Occipital lobe (tissue), 2 donors: ENCODE data around the gene NUDT16L1. TPM values are rescaled to one million over a fixed set of nuclear protein-coding genes. Genes with fewer than 3 reads are reported as not detected.

Source experiments
- DNase-seq: peaks from one replicate; lab custom pipeline; 2025; lab: John Stamatoyannopoulos, UW
- total RNA-seq: library from RNA; depleted of rRNA; stranded (reverse); fragments of >200 nt; gene quantifications from one replicate; pipeline ENCODE4 v1.2.3, GENCODE V29; 2014

Gene NUDT16L1
- total RNA-seq, 1 donor from 2014 or later = 33.4 TPM

GRCh38 chr16:4682084-4682591 lies 11.2 kb upstream of the NUDT16L1 start:
- no peak for DNase-seq

GRCh38 chr16:4682616-4683254 lies 10.6 kb upstream of the NUDT16L1 start:
- no peak for DNase-seq

- no peak for DNase-seq
These were observed 9.9 kb upstream of the NUDT16L1 start for GRCh38 chr16:4683255-4684057.

DNA sequence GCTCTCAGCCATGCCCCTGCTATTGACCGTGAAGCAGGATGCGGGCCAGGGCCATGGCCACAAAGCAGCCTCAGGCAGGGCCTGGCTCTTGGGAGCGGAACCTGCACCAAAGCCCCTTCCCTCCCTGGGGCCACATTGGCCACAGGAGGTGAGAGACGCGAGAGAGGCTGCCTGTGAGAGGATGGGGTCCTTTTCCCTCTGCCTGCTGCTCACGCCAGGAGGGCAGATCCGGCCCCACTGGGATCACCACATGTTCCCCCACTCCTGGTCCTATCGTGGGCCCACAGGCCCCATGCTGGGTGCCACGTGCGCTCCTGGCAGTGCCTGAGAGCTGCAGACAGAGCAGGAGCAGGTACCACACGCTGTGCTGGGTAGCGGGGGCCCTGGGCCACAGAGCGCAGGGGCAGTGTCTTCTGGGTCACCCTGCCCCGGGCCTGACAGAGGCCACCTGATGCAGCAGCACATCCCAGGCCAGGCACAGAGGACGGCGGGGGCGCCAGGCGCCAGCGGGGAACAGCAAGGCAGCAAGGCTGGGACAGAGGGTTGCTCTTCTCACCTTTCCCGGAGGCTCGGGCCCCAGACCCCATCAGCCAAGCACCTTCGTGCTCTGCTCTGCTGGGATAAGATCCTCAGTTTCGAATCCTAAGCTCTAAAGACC lies 9.2 kb upstream of the NUDT16L1 start:
- no peak for DNase-seq

- DNase-seq = no peak
These were observed 8.6 kb upstream of the NUDT16L1 start for GRCh38 chr16:4684763-4685162.

DNA sequence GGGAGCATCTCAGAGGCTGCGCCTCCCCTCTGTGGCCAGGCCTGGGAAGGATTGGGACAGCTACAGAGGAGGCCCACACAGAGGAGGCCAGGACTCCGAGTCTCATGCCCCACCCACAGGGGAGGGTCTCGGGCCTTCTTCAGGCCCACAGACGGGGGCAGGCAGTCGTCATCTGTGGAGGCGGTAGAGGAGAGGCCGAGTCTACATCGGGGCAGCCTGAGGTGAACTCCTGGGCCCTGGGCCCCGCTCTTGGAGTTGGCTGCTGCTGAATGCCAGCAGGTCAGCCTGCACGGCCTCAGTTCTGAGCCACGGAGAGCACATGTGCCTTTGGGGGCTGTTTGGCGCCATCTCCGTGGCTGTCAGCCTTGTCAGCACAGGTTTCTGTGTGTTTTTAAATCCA lies 8.1 kb upstream of the NUDT16L1 start:
- no peak for DNase-seq

- no peak for DNase-seq
These were observed 7.4 kb upstream of the NUDT16L1 start for GRCh38 chr16:4685776-4686496.

DNA sequence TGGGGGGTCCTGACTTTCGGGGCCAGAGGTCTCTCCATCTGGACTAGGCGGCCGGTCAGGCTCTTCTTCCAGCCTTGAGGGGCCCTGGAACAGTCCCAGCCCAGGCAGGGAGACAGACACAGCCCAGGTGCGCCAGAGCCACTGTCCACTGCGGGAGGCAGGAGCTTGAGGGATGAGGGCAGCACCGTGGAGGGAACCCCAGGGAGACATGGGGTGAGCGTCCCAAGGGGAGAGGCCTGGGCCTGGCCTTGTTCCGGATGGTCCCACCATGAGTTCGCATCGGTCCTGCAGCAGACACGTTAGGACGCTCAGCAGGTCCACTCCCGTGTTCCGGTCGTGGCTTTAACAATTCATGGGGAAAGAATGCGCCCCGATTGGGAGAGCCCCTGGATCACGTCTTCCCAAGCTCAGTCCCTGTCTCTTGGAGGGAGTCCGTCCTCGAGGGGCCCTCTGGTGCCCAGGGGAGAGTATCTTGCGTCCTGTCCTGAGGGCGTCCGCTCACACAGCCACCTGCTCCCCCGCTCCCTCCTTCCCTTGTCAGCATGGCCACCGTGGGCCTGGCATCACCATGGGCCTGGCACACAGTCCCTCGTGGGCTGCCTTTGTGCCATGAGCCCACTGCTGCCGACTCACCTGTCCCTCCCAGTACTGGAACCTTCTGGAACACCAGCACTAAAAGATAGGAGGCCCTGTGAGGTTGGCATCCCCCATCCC lies 6.7 kb upstream of the NUDT16L1 start:
- DNase-seq = no peak

GRCh38 chr16:4687416-4687815 lies 5.9 kb upstream of the NUDT16L1 start:
- no peak for DNase-seq

DNA sequence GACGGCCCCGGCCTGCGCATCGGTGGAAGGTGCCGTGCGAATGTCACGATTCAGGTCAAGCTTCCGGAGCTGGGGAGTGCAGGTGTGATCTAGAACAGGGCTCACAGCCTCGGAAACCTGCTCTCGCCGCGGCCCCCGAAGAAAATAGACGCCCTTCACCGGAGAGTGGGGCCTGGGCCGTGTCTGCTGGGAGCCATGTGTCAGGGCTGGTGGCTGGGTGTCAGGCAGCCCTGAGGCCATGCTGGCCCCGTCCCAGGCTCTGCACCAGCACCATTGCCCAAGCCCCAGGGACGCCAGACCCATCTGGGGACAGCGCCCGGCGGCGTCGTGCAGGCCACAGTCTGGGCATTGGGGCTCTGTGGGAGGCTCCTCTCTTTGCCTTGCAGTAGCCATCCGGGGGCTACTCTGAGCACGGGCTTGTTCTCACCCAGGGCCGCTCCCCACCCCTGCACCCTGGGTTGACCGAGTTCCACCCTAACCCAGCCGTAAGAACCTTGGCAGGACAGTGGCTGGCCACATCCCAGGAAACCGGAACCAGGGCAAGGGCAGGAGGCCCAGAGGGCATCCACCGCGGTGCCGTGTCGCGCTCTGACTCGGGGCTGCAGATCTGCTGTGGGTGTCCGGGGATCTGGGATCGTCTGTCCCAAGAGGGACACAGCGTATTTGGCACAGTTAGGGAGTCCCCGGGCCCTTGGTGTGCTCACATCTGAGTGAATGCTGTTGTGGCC lies 5.3 kb upstream of the NUDT16L1 start:
- no peak for DNase-seq

- no peak for DNase-seq
These were observed 4.7 kb upstream of the NUDT16L1 start for GRCh38 chr16:4688674-4689045.

- DNase-seq = no peak
These were observed 4.2 kb upstream of the NUDT16L1 start for GRCh38 chr16:4689091-4689671.

DNA sequence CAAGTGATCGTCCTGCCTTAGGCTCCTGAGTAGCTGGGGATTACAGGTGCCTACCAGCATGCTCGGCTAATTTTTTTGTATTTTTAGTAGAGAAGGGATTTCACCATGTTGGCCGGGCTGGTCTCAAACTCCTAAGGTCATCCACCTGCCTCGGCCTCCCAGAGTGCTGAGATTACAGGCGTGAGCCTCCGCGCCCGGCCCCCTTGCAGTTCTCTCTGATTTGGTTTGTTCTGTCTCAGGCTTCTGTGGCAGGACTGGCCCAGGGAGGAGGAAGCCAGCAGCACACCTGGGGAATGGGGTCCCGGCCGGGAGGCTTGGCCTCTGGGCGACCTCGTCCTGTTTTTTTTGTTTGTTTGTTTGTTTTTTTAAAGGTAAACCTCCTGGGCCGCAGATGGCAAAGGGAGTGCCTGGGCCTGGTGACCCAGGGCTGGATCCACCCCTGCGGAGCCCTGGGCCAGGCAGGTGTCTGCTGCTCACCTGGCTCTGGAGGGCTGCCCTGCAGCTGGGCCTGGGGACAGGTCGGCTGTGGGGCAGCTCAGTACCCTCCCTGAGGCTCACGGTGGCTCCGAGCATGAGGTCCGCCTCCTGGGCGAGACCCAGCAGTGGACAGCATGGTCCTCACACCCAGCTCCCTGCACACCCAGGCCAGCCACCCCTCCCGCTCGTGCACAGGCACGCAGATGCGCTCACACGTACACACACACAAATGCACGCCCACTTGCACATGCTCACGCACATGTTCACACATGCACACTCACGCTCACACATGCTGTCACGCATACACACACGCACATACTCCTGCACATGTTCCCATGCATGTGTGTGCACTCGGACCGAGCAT lies 3.3 kb upstream of the NUDT16L1 start:
- DNase-seq = no peak

- no peak for DNase-seq
These were observed 2.3 kb upstream of the NUDT16L1 start for GRCh38 chr16:4690946-4691665.

DNA sequence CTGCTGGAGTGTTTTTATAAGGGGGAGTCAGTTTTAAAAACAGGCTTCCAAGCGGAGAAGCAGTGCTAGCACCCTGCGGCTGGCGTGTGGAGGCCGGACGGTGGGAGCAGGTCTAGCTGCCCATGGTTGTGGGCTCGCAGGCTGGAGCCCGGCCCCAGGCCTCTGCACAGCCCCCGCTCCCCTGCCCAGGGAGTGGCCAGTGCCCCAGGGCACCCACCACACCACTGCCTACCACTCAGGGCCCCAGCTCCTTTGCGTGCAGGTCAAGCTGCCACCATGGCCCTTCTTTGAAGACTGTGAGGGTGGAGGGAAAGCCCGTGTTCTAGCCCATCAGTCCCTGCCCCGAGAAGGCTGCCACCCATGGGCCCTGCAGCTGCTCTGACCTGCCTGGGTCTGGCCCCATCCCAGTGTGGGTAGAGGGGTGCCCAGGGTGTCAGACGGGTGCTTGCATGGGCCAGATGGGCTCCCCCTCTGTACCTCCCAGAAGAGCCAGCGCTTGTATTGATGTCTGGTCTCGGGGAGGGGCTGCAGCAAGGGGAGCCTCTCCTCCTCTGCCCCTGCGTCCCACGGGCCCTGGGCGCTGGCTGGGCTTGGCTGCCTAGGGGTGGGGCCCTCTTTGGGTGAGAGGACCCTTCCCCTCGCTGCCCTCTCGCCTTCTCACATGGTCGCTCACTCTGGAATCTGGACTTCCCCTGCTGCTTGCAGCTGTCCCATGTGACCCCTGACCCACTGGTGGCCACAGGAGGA lies 1.5 kb upstream of the NUDT16L1 start:
- no peak for DNase-seq

DNA sequence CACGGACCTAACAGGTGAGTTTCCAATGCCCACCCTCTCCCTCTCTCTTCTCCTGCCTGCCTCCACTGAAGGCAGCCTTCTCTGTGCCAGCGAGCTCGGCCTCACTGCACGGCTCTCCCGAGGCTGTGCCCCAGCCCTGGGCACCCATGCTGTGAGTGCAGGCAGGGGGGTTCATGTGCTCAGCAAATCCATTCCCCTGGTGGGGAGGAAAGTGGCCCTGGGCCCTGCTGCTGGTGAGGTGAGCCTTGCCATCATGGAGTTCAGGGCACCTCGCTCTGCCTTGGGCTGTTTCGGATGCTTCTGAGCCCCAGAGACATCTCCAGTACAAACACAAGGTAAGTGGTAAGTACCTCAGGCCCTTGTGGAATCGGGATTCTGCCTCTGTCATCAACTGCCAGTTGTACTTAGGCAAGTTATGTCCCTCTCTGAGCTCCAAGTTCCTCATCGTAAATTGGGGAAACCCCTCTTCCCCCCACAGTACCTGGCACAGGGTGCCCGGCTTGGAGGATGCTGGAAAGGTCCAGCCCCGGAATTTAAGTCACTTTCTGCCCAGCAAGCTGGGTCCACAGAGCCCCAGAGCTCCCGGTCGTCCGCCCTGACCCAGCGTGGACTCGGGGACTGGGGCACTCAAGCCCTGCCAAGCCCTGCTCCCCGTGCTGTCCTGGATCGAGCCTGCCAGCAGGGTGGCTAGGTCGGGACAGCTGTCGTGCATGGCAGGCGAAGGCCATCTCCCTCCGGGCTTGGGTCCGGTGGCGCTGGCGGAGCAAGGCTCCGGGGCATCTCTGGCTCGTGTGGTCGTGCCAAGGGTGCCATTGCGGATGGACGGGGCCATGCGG lies 684 bp upstream of the NUDT16L1 start:
- no peak for DNase-seq
